GM18519 (cell line): ENCODE data around the gene SHH.

Source experiments
- ATAC-seq: cut with Tn5 transposase; IDR thresholded peaks from one replicate; pipeline ENCODE4 v1.9.1; 2021; ENCODE audit warnings: mild to moderate bottlenecking, moderate library complexity; ENCODE audit not compliant: unreplicated experiment, low FRiP score

The SHH gene

DNA sequence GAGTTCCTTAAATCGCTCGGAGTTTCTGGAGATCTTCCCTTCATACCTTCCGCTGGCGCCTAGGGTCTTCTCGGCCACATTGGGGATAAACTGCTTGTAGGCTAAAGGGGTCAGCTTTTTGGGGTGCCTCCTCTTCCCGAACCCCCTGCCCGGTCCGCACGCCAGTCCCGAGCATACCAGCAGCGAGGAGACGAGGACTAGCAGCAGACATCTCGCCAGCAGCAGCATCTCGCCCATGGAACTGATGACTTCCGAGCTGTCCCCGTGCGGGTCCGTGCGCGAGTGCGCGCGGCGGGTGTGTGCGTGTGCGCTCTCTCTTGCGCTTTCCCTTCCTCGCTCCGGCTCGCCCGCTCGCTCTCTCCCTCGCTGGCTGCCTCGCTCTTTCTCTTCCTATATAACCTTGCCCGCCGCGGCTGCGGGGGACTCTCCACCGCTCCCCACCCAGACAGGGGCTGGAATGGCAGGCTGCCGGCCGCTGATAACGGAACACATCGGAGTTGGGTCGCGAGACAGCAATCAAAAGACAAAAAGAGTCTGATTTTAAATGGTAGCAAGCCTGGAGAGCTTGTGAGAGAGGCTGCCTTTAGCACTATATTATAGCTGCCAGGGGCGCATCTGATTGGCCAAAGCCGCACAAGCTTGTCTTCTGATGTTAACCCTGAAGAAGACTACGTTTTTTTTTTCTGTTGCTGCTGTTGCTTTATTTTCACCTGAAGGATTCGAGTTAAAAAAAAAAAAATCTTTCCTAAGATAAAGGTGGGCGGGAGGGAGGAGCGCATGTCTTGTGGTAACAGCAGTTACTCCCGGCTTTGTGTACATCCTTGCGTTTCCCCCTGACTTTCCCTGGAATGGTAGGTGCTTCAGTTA is at the start of gene SHH:
TSS of gene SHH (minus strand) at position 569 of the 867 bp plus-strand sequence. CDS start at position 228, 341 bp downstream.
- ATAC-seq, result no peak

DNA sequence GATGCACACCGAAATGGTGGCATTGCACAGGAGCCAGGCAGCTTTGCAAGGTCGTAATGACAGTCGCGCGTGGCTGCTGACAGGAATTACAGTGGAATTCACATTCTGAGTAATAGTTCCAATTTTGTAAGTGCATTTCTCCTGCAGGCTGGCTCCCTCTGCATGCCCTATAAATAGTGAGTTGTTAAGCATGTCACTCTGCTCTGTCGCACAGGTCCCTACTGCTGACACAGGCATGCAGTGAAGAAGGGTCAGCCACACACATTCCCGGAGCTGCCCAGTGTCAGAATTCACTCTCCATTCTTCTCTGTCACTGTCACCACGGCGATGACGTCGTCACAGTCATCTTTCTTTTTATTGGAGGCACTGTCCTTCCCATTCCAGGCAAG is 49.2 kb upstream of the SHH start:
- ATAC-seq, result no peak

- ATAC-seq, result no peak
These were observed 48.7 kb upstream of the SHH start for GRCh38 chr7:155860840-155861479.

- no peak for ATAC-seq
These were observed 48.2 kb upstream of the SHH start for GRCh38 chr7:155860461-155860839.

DNA sequence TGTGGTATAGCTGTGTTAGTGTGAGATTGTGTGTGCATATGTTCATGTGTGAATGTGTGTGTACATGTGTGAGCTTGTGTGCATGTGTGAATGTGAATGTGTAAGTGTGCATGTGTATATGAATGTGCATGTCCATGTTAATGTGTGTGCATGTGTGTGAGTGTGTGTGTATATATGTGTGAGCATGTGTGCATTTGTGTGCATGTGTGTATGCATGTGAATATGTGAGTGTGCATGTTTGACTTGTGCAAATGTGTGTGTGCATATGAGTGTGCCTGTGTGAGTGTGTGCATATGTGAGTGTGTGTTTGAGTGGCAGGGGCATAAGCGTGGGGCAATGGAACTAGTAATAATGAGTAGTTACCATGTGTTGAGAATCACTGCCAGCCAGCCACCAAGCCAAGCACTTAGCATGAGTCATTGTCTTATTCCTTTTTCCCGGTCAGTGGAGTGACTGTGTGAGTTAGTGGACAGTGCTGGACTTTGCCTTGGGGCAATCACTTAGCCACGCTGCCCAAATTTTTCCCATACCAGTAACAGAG is 46.3 kb upstream of the SHH start:
- ATAC-seq, result no peak

GRCh38 chr7:155857141-155857540 is 44.9 kb upstream of the SHH start:
- ATAC-seq, result no peak

GRCh38 chr7:155856656-155857055 is 44.4 kb upstream of the SHH start:
- no peak for ATAC-seq

GRCh38 chr7:155852426-155853301 is 40.4 kb upstream of the SHH start:
- no peak for ATAC-seq

GRCh38 chr7:155851892-155852291 is 39.6 kb upstream of the SHH start:
- ATAC-seq, result no peak

DNA sequence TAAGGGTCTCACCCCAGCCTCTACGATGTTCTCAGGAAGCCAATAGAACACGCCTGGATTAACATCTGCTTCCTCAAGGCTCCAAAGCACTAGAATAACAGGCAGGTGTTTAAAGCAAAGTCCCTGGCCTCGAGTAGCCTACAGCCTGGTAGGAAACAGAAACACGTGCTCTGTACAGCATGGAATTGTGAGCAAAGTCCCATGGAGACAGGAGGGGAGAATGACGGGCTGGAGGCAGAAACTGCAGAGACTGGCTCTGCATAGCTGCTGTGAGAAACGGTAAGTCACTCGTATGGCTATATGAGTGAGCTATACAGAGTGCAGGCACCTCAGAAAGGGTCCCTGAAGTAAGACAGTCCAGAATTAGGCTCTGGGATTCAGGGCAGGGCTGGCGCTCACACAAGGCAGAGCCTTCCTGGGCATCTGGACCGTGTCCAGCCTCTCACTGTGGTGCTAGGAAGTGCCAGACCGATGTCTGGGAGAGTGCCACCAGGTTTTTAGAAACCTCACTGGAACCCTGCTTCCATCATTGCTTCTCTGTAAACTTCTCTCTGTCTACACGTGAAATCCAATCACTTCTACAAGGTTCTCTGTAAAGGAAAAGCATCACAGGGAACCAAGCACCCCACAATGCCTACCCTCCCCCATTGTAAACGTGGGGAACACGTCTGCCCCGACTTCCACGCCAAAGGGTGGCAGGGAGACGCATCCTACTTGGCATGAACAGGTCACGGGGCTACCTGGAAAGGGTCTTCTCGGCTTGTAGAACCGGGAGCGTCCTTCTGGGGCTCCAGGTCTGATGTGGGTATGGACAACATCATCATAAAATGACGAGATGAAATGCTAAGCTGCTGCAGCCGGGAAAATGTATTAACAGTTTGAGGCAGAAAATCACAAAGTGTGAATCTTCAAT is 38.8 kb upstream of the SHH start:
- no peak for ATAC-seq

GRCh38 chr7:155850001-155850436 is 37.8 kb upstream of the SHH start:
- ATAC-seq, result no peak

GRCh38 chr7:155848691-155849669 is 36.7 kb upstream of the SHH start:
- no peak for ATAC-seq

DNA sequence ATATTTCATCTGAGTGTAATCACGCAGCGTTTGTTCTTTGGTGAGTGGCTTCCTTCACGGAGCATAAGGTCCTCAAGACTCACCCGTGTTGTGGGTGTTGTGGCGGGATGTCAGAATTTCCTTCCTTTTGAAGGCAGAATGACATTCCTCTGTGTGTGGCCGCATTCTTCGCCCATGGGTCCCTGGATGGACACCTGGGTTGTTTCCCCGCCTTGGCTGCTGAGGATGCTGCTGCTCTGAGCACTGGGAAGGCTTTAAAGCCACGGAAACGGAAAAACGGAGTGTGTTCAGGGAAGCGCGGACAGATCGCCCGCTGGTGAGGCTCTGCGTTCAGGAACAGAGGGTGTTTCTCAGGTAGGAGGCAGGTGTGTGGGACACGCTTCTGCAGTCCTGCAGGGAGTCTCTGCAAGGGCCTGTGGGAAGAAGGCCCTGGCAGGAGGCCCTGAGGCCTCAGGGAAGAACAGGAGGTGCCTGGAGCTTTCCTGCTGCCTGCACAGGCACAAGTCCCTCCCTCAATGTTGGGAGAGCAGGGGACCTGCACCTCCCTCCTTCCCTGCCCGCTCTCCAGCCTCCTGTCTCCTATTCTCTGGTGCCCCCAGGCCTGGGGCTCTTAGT is 35.7 kb upstream of the SHH start:
- no peak for ATAC-seq

DNA sequence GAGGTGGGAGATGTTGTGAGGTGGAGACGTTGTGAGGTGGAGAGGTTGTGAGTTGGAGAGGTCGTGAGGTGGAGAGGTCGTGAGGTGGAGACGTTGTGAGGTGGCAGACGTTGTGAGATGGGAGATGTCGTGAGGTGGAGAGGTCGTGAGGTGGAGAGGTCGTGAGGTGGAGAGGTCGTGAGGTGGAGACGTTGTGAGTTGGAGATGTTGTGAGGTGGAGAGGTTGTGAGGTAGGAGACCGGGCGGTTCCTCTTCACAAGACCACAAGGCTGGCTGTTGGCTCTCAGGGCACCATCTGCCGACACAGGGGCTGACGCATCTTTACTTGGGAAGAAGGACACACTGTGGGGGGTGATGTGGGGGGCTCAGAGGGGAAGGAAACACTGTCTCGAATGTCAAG is 34.7 kb upstream of the SHH start:
- no peak for ATAC-seq

DNA sequence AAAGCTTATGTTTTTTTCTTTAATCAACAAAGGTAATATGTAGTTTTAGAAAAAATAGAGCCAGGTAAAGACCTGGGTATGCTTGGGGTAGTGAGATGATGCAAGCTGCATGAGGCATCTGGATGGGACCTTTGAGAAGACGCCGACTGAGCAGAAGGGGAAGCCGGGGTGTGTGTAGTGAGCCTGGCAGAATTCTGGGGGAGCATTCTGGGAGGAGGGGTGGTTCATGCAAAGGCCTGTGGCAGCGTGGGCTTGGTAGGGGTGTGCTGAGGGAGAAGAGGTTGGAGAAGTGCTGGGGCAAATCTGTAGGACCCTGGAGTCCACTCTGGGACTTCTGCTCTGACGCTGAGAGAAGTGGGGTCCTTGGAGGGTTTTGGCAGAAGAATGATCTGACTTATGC is 33.9 kb upstream of the SHH start:
- no peak for ATAC-seq

GRCh38 chr7:155845226-155845625 is 33.0 kb upstream of the SHH start:
- ATAC-seq, result no peak

- no peak for ATAC-seq
These were observed 32.3 kb upstream of the SHH start for GRCh38 chr7:155844526-155844925.

DNA sequence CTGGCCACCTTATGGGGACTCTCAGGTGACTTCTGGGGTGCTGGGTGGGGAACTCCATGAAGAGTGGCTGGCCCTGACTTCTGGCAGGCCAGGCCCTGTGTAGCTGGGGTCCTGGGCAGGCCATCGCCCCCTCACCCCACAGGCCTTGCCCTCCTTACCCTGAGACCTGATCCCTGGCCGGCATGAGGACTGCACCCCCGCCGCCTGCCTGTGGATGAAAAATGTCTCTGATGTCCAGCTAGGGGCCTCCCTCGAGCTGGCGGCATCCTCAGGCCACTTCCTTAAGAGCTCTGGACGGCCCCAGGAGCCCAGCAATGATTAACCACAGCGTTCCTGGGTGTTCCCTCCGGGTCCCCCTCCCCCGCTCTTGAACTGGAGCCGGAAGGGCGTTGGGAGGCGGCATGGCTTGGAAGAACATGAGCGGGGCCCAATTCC is 31.8 kb upstream of the SHH start:
- ATAC-seq, result no peak
